ENCODE data around the gene ILRUN. TPM values are rescaled to one million over a fixed set of nuclear protein-coding genes. Genes with fewer than 3 reads are reported as not detected.

Gene ILRUN
- total and polyA plus RNA-seq, 9 of the 15 experiments (the other 6 are each of a cell fraction or from before 2014, with no cell fraction given) = 24.9 to 78.9 (median 53.4) TPM

GRCh38 chr6:34696189-34696738 lies 303 bp downstream of the ILRUN start (continued):
- no peak; the same call in 1 of the 2 replicates for TF ChIP-seq ARID4B (CRISPR knock-in tag; IDR thresholded peaks at IDR 0.05)
- no peak for TF ChIP-seq ZNF384 (IDR thresholded peaks at IDR 0.05; ENCODE audit: low read depth, low read length)
- TF ChIP-seq SMARCC2 (IDR thresholded peaks at IDR 0.05; ENCODE audit: low read depth) = no peak
- TF ChIP-seq ZNF232 (CRISPR knock-in tag; IDR thresholded peaks at IDR 0.05) = peak; percentile 21; the same call in 1 of the 2 replicates
- no peak for TF ChIP-seq FOXM1 (IDR thresholded peaks at IDR 0.05; ENCODE audit: low read depth)
- no peak for TF ChIP-seq FOXM1 (CRISPR knock-in tag; IDR thresholded peaks at IDR 0.05; ENCODE audit: low read depth)
- no peak for TF ChIP-seq ZC3H8 (IDR thresholded peaks at IDR 0.05)
- no peak for TF ChIP-seq NCOA4 (IDR thresholded peaks at IDR 0.05; ENCODE audit: partially characterized antibody)
- TF ChIP-seq HMBOX1 (IDR thresholded peaks at IDR 0.05) = no peak
- no peak for TF ChIP-seq VEZF1 (CRISPR knock-in tag; IDR thresholded peaks at IDR 0.05)
- no peak for TF ChIP-seq ATF3 (IDR thresholded peaks at IDR 0.05)
- no peak for TF ChIP-seq ATF3 (CRISPR knock-in tag; conservative IDR thresholded peaks at IDR 0.05)
- TF ChIP-seq ZNF695 (CRISPR knock-in tag; IDR thresholded peaks at IDR 0.05) = no peak
- TF ChIP-seq COPS2 (conservative IDR thresholded peaks at IDR 0.05) = no peak
- no peak for TF ChIP-seq TEAD4 (IDR thresholded peaks at IDR 0.05; ENCODE audit: low read length)
- no peak for TF ChIP-seq TEAD4 (CRISPR knock-in tag; IDR thresholded peaks at IDR 0.05; ENCODE audit: borderline replicate concordance)
- TF ChIP-seq PHB (CRISPR knock-in tag; IDR thresholded peaks at IDR 0.05) = peak; percentile 78
- TF ChIP-seq ADNP (tag; IDR thresholded peaks at IDR 0.05) = no peak

Measured in K562 (cell line).